Stimulated activated CD8-positive, alpha-beta memory T cell treated with anti-CD3 and anti-CD28 coated beads, Interleukin-15, amount 100 ng/mL, for 1 hour (primary cell): Measurements from ENCODE around the gene CXCL14.

Source experiments
- DNase-seq: peaks from one replicate; pipeline ENCODE4 v3.0.0-alpha.2; 2020; ENCODE audit warnings: low read depth

CXCL14 gene

GRCh38 chr5:135578685-135579341 lies at the start of gene CXCL14:
Gene CXCL14 (minus strand): TSS chr5:135578991. CDS start chr5:135578778, 213 bp downstream.
- DNase-seq, result no peak

- no peak for DNase-seq
Measured at GRCh38 chr5:135626636-135627035, 47.8 kb upstream of the CXCL14 start.

- no peak for DNase-seq
Measured at GRCh38 chr5:135625961-135626360, 47.2 kb upstream of the CXCL14 start.

GRCh38 chr5:135625486-135625885 lies 46.7 kb upstream of the CXCL14 start:
- DNase-seq, result no peak

- DNase-seq, result no peak
Measured at GRCh38 chr5:135625061-135625460, 46.3 kb upstream of the CXCL14 start.

- DNase-seq, result no peak
Measured at GRCh38 chr5:135623186-135623715, 44.5 kb upstream of the CXCL14 start.

GRCh38 chr5:135615581-135616260 lies 36.9 kb upstream of the CXCL14 start:
- DNase-seq, result no peak

GRCh38 chr5:135615171-135615570 lies 36.4 kb upstream of the CXCL14 start:
- no peak for DNase-seq

- DNase-seq, result no peak
Measured at GRCh38 chr5:135609981-135610380, 31.2 kb upstream of the CXCL14 start.

- no peak for DNase-seq
Measured at GRCh38 chr5:135608761-135609443, 30.1 kb upstream of the CXCL14 start.

- no peak for DNase-seq
Measured at GRCh38 chr5:135608361-135608760, 29.6 kb upstream of the CXCL14 start.

- DNase-seq, result no peak
Measured at GRCh38 chr5:135606431-135606830, 27.6 kb upstream of the CXCL14 start.

- DNase-seq, result no peak
Measured at GRCh38 chr5:135605221-135605620, 26.4 kb upstream of the CXCL14 start.

GRCh38 chr5:135604056-135604455 lies 25.3 kb upstream of the CXCL14 start:
- no peak for DNase-seq

GRCh38 chr5:135602882-135603721 lies 24.3 kb upstream of the CXCL14 start:
- DNase-seq, result no peak

- no peak for DNase-seq
Measured at GRCh38 chr5:135601466-135601865, 22.7 kb upstream of the CXCL14 start.

GRCh38 chr5:135600971-135601381 lies 22.2 kb upstream of the CXCL14 start:
- no peak for DNase-seq

GRCh38 chr5:135600152-135600570 lies 21.4 kb upstream of the CXCL14 start:
- no peak for DNase-seq

GRCh38 chr5:135599421-135600151 lies 20.8 kb upstream of the CXCL14 start:
- DNase-seq, result no peak

- DNase-seq, result no peak
Measured at GRCh38 chr5:135598691-135599395, 20.1 kb upstream of the CXCL14 start.

GRCh38 chr5:135596788-135597187 lies 18.0 kb upstream of the CXCL14 start:
- DNase-seq, result no peak
